Body of pancreas (tissue), 4 donors: ENCODE results near the gene CARD19. TPM values are rescaled to one million over a fixed set of nuclear protein-coding genes. Genes with fewer than 3 reads are reported as not detected.

Experiments used
- ATAC-seq: fragments of 150-250 bp; one replicate; pipeline ENCODE4 v1.9.1; 2016
- DNase-seq, 4 donors: peaks; one replicate each; pipeline ENCODE4 v3.0.0-alpha.2; 2019
- H3K27ac ChIP-seq, 4 donors: fragments of 200-600 bp; sonication (generic); 1 replicate in 3 of 4; 2 replicates in 1 of 4; pipeline versions ENCODE4 v1.5.1 to v1.6.1; 2016 to 2019; ENCODE audit warnings: mild to moderate bottlenecking in 1 of 4, mixed read lengths in 1 of 4, moderate library complexity in 1 of 4
- H3K27me3 ChIP-seq, 2 donors: fragments of 200-600 bp; sonication (generic); one replicate each; pipeline ENCODE4 v1.6.0; 2016; ENCODE audit warnings: mild to moderate bottlenecking in 1 of 2
- H3K36me3 ChIP-seq, 2 donors: fragments of 200-600 bp; sonication (generic); replicated peaks in 1 of 2; 2 replicates each; pipeline ENCODE4 v1.5.1; 2016; ENCODE audit warnings: low read depth in 2 of 2; ENCODE audit not compliant: insufficient read depth in 1 of 2
- H3K4me1 ChIP-seq: fragments of 200-600 bp; sonication (generic); one replicate; pipeline ENCODE4 v1.6.0; 2016
- H3K4me3 ChIP-seq, 2 donors: fragments of 200-600 bp; sonication (generic); 1 replicate in 1 of 2; 2 replicates in 1 of 2; pipeline ENCODE4 v1.5.1; 2016 to 2019
- H3K9me3 ChIP-seq, 3 donors: fragments of 200-600 bp; sonication (generic); 1 replicate in 2 of 3; 2 replicates in 1 of 3; pipeline ENCODE4 v1.5.1; 2016
- CTCF ChIP-seq, 7 experiments: fragments of 450-650 bp in 4 of 7; fragments of 200-600 bp in 3 of 7; sonication (generic) in 3 of 7; IDR thresholded peaks; one replicate each; pipeline ENCODE4 v1.5.1; 2016 to 2019; ENCODE audit warnings: antibody characterized with exemption in 7 of 7
- POLR2A ChIP-seq, 3 donors: fragments of 450-650 bp; IDR thresholded peaks; one replicate each; pipeline ENCODE4 v1.6.1; 2016; ENCODE audit warnings: antibody characterized with exemption in 3 of 3, mild to moderate bottlenecking in 2 of 3
- WGBS, 2 donors: methylation state at CpG; one replicate each; pipeline ENCODE4 v1.1.5; 2017; 5-methylcytosine and 5-hydroxymethylcytosine counted together
- intact Hi-C: fragments of 100-400 bp; cut with DNase I; formaldehyde crosslinking; loops from one replicate; pipeline ENCODE4 v1.15.1; 2023
- total RNA-seq, 2 donors: library from RNA; depleted of rRNA; stranded (reverse); fragments of >200 nt; gene quantifications; one replicate each; pipeline ENCODE4 v1.1.0, GENCODE V29; 2016

Gene CARD19
- total RNA-seq, 2 donors from 2014 or later: 4.3 to 20.8 TPM

GRCh38 chr9:93092251-93092991 lies 3.6 kb upstream of the CARD19 start:
- TF ChIP-seq POLR2A (IDR thresholded peaks at IDR 0.05): no peak
- no peak for TF ChIP-seq CTCF (IDR thresholded peaks at IDR 0.05)
- H3K27me3 ChIP-seq: no peaks in the 10 kb centered on the region
- WGBS, 2 donors: 72% methylated on average over 7 of the region's 7 CpGs
- no peaks in the 10 kb centered on the region for H3K9me3 ChIP-seq
- intact Hi-C loops: no loop called here
- H3K27ac ChIP-seq: no peak overlapping the region
- no peak overlapping the region for H3K4me3 ChIP-seq
- no peaks in the 10 kb centered on the region for H3K36me3 ChIP-seq
- peak in 2 of 4 donors; percentile 9 to 10 for DNase-seq
- no peak for ATAC-seq
- H3K4me1 ChIP-seq: peaks cover 16% of the 10 kb centered on the region

GRCh38 chr9:93093127-93093876 lies 2.7 kb upstream of the CARD19 start:
- Histone ChIP-seq H3K4me3 (no peak overlapping the region), H3K27ac (peak overlapping the region in 2 of 4 donors; percentile 19 to 92), H3K9me3 (no peaks in the 10 kb centered on the region), H3K4me1 (peaks cover 25% of the 10 kb centered on the region), H3K36me3 (no peaks in the 10 kb centered on the region), H3K27me3 (no peaks in the 10 kb centered on the region)
- intact Hi-C loops: no loop called here
- TF ChIP-seq CTCF (IDR thresholded peaks at IDR 0.05) (no peak), POLR2A (IDR thresholded peaks at IDR 0.05) (no peak)
- WGBS, 2 donors: 53 to 60% methylated on average over 6 to 11 of the region's 11 CpGs
- DNase-seq (peak in 1 of 4 donors; percentile 8), ATAC-seq (no peak)

GRCh38 chr9:93093877-93094657 lies 1.9 kb upstream of the CARD19 start:
- Histone ChIP-seq H3K4me1 (peaks cover 32% of the 10 kb centered on the region), H3K9me3 (no peaks in the 10 kb centered on the region), H3K27me3 (no peaks in the 10 kb centered on the region), H3K36me3 (no peaks in the 10 kb centered on the region), H3K4me3 (no peak overlapping the region), H3K27ac (peak overlapping the region in 3 of 4 donors; percentile 92 to 96 (median 96))
- TF ChIP-seq POLR2A (IDR thresholded peaks at IDR 0.05) (no peak), CTCF (IDR thresholded peaks at IDR 0.05) (no peak)
- ATAC-seq (no peak), DNase-seq (no peak)
- WGBS, 2 donors: 67 to 76% methylated on average over 4 to 7 of the region's 7 CpGs
- intact Hi-C loops: no loop called here

GRCh38 chr9:93094658-93095204 lies 1.3 kb upstream of the CARD19 start:
- Histone ChIP-seq H3K27ac (peak overlapping the region; percentile 85 to 96 (median 94)), H3K4me3 (no peak overlapping the region), H3K4me1 (peaks cover 38% of the 10 kb centered on the region), H3K27me3 (no peaks in the 10 kb centered on the region), H3K9me3 (no peaks in the 10 kb centered on the region), H3K36me3 (no peaks in the 10 kb centered on the region)
- 57 to 78% methylated on average over 11 of the region's 11 CpGs for WGBS, 2 donors
- DNase-seq: peak; percentile 51 to 71 (median 52)
- ATAC-seq: no peak
- intact Hi-C loops: no loop called here
- no peak for TF ChIP-seq CTCF (IDR thresholded peaks at IDR 0.05)
- TF ChIP-seq POLR2A (IDR thresholded peaks at IDR 0.05): no peak
